Activated CD4-positive, alpha-beta memory T cell treated with anti-CD3 and anti-CD28 coated beads for 36 hours (primary cell): ENCODE measurements around the gene PRODH2. TPM values are rescaled to one million over a fixed set of nuclear protein-coding genes. Genes with fewer than 3 reads are reported as not detected.

Source experiments
- CTCF ChIA-PET: fragments of 350-600 bp; sonication (Branson Sonifier 250); formaldehyde crosslinking; loops from one replicate; lab custom pipeline; 2021; ENCODE audit warnings: antibody characterized with exemption, inconsistent platforms; lab: Charles Lee
- POLR2A ChIA-PET: fragments of 350-600 bp; sonication (Branson Sonifier 250); formaldehyde crosslinking; loops from one replicate; lab custom pipeline; 2021; ENCODE audit warnings: antibody characterized with exemption; lab: Charles Lee
- DNase-seq: peaks from one replicate; pipeline ENCODE4 v3.0.0-alpha.2; 2020
- H3K27ac Mint-ChIP-seq: one replicate; pipeline ENCODE4 v1.8.0; 2021; ENCODE audit warnings: mixed read lengths
- H3K27me3 Mint-ChIP-seq: one replicate; pipeline ENCODE4 v1.8.0; 2021; ENCODE audit warnings: mixed read lengths
- H3K36me3 Mint-ChIP-seq: one replicate; pipeline ENCODE4 v1.8.0; 2021; ENCODE audit warnings: mixed read lengths
- H3K4me1 Mint-ChIP-seq: one replicate; pipeline ENCODE4 v1.8.0; 2021; ENCODE audit warnings: low read depth, mixed read lengths
- H3K4me3 Mint-ChIP-seq: one replicate; pipeline ENCODE4 v1.8.0; 2021; ENCODE audit warnings: mild to moderate bottlenecking, mixed read lengths
- H3K9me3 Mint-ChIP-seq: one replicate; pipeline ENCODE4 v1.8.0; 2021; ENCODE audit warnings: mixed read lengths
- intact Hi-C: fragments of 100-400 bp; cut with micrococcal nuclease; formaldehyde crosslinking; loops from one replicate; pipeline ENCODE4 v1.15.1; 2023
- total RNA-seq, 2 experiments: library from RNA; stranded (reverse); gene quantifications; one replicate each; pipeline ENCODE4 v1.2.3, GENCODE V29; 2021

The PRODH2 gene
- total RNA-seq, 2 experiments from 2014 or later: not detected

DNA sequence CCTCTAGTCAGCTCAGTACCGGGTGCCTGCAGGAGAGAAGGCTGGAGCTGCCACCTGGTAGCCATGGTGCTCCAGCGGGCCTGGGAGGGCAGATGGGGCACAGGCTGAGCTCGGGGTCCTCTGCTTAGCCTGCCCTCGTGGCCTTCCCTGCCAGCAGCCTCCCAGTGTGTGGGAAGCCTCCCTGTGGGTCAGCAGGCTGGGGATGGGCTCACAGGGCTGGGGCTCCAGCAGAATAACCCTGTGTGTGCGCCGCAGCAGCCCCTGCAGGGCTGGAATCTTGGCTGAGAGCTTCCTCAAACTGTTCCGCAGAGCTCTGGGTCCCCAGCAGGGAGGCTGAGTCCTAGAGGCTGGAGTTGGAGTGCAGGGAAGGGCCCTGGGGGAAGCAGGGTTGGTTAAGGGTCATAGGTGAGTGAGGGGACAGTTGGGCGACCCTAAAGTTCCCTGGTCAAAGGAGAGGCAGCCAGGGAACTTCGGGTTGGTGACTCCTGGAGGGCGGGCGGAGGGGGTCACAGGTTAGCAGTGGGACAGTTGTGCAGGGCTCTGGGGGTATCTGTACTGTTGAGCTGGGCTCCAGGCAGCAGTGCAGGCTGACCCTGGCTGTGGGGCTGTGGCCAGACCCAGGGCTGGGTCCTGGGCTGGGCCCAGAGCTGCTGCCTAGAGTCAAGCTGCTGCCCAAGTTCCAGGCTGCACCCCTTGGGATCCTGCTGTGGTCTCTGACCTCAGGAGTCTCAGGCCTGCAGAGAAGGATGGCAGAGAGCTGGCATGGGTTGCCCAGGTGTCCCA, 23.3 kb downstream of the PRODH2 start:
- no peak overlapping the region for H3K4me3 Mint-ChIP-seq
- ChIA-PET CTCF (interaction anchor here (0.6 kb wide), 1 partner anchor 23 kb away, joined by 3 read pairs; the partner anchor contains the start of gene PRODH2), POLR2A (no interaction called here)
- no peaks in the 10 kb centered on the region for H3K36me3 Mint-ChIP-seq
- H3K4me1 Mint-ChIP-seq: no peaks in the 10 kb centered on the region
- H3K27me3 Mint-ChIP-seq: no peaks in the 10 kb centered on the region
- DNase-seq: no peak
- no peak overlapping the region for H3K27ac Mint-ChIP-seq
- intact Hi-C loops: no loop called here
- no peaks in the 10 kb centered on the region for H3K9me3 Mint-ChIP-seq

DNA sequence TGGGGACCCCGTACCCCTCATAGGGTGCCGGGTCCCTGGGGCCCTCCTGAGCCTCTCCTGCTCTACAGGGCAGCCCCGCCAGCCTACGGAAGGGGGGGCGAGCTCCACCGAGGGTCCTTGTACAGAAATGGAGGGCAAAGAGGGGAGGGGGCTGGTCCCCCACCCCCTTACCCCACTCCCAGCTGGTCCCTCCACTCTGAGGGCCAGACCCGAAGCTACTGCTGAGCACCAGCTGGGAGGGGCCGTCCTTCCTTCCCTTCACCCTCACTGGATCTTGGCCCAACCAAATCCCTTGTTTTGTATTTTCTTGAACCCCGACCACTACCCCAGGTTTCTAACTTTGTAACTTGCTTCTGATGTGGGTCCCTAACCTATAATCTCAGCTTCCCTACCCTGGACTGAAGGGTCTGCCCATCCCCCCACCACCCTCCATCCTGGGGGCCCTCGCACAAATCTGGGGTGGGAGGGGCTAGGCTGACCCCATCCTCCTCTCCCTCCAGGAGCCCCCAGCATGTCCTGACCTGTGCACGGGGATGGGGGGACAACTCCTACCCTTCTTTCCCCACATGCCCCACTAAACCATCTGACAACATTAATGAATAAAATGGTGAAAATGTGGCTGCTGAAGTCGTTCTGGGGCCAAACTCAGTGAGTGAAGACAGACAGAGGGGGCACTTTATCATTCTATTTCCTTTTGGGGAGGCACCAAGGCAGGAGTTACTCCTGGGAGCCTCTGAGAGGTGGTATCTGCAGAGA, 24.3 kb downstream of the PRODH2 start:
- Mint-ChIP-seq H3K4me1 (no peaks in the 10 kb centered on the region), H3K27ac (no peak overlapping the region), H3K36me3 (no peaks in the 10 kb centered on the region), H3K9me3 (no peaks in the 10 kb centered on the region), H3K4me3 (no peak overlapping the region), H3K27me3 (no peaks in the 10 kb centered on the region)
- ChIA-PET CTCF (no interaction called here), POLR2A (no interaction called here)
- intact Hi-C loops: no loop called here
- DNase-seq: no peak

DNA sequence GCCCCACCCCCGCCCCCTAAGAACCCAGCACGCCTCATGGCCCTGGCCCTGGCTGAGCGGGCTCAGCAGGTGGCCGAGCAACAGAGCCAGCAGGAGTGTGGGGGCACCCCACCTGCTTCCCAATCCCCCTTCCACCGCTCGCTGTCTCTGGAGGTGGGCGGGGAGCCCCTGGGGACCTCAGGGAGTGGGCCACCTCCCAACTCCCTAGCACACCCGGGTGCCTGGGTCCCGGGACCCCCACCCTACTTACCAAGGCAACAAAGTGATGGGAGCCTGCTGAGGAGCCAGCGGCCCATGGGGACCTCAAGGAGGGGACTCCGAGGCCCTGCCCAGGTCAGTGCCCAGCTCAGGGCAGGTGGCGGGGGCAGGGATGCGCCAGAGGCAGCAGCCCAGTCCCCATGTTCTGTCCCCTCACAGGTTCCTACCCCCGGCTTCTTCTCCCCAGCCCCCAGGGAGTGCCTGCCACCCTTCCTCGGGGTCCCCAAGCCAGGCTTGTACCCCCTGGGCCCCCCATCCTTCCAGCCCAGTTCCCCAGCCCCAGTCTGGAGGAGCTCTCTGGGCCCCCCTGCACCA, 25.3 kb downstream of the PRODH2 start:
- ChIA-PET CTCF (no interaction called here), POLR2A (no interaction called here)
- Mint-ChIP-seq H3K27me3 (no peaks in the 10 kb centered on the region), H3K4me3 (no peak overlapping the region), H3K36me3 (peaks cover 1% of the 10 kb centered on the region), H3K4me1 (no peaks in the 10 kb centered on the region), H3K27ac (no peak overlapping the region), H3K9me3 (no peaks in the 10 kb centered on the region)
- no peak for DNase-seq
- intact Hi-C loops: no loop called here

DNA sequence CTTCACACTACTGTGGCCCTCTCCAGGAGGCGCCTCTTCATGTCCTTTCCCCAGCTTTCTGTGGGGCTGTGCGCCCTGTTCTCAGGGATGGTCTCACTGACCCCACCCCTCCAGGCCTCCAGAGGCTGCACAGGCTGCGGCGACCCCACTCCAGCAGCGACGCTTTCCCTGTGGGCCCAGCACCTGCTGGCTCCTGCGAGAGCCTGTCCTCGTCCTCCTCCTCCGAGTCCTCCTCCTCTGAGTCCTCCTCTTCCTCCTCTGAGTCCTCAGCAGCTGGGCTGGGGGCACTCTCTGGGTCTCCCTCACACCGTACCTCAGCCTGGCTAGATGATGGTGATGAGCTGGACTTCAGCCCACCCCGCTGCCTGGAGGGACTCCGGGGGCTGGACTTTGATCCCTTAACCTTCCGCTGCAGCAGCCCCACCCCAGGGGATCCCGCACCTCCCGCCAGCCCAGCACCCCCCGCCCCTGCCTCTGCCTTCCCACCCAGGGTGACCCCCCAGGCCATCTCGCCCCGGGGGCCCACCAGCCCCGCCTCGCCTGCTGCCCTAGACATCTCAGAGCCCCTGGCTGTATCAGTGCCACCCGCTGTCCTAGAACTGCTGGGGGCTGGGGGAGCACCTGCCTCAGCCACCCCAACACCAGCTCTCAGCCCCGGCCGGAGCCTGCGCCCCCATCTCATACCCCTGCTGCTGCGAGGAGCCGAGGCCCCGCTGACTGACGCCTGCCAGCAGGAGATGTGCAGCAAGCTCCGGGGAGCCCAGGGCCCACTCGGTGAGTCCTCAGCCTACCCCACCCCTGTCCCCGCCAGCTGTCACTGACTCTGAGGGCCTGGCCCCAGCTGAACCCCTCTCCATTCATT, 26.1 kb downstream of the PRODH2 start:
- H3K27me3 Mint-ChIP-seq: no peaks in the 10 kb centered on the region
- H3K9me3 Mint-ChIP-seq: no peaks in the 10 kb centered on the region
- no peak overlapping the region for H3K27ac Mint-ChIP-seq
- no peaks in the 10 kb centered on the region for H3K4me1 Mint-ChIP-seq
- H3K4me3 Mint-ChIP-seq: no peak overlapping the region
- intact Hi-C loops: no loop called here
- no peak for DNase-seq
- ChIA-PET POLR2A (interaction anchor here (1.0 kb wide), 1 partner anchor 49 kb away, joined by 3 read pairs; no protein-coding TSS in a partner anchor), CTCF (no interaction called here)
- H3K36me3 Mint-ChIP-seq: peaks cover 3% of the 10 kb centered on the region

DNA sequence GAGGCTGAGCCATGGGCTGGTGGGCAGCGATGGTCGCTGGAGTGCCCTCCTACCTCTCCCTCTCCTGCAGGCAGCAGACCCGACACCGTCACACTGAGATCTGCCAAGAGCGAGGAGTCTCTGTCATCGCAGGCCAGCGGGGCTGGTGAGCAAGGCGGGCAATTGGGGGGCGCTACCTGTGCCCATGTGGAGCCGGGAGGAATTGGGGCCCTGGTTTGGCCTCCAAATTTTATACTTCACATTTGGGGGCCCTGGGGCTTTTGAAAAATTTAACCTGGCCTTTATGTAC, 27.4 kb downstream of the PRODH2 start:
- CTCF ChIA-PET: no interaction called here
- intact Hi-C loops: no loop called here
- H3K9me3 Mint-ChIP-seq: no peaks in the 10 kb centered on the region
- H3K27ac Mint-ChIP-seq: no peak overlapping the region
- POLR2A ChIA-PET: no interaction called here
- H3K4me1 Mint-ChIP-seq: no peaks in the 10 kb centered on the region
- no peaks in the 10 kb centered on the region for H3K27me3 Mint-ChIP-seq
- DNase-seq: no peak
- peaks cover 3% of the 10 kb centered on the region for H3K36me3 Mint-ChIP-seq
- H3K4me3 Mint-ChIP-seq: no peak overlapping the region

DNA sequence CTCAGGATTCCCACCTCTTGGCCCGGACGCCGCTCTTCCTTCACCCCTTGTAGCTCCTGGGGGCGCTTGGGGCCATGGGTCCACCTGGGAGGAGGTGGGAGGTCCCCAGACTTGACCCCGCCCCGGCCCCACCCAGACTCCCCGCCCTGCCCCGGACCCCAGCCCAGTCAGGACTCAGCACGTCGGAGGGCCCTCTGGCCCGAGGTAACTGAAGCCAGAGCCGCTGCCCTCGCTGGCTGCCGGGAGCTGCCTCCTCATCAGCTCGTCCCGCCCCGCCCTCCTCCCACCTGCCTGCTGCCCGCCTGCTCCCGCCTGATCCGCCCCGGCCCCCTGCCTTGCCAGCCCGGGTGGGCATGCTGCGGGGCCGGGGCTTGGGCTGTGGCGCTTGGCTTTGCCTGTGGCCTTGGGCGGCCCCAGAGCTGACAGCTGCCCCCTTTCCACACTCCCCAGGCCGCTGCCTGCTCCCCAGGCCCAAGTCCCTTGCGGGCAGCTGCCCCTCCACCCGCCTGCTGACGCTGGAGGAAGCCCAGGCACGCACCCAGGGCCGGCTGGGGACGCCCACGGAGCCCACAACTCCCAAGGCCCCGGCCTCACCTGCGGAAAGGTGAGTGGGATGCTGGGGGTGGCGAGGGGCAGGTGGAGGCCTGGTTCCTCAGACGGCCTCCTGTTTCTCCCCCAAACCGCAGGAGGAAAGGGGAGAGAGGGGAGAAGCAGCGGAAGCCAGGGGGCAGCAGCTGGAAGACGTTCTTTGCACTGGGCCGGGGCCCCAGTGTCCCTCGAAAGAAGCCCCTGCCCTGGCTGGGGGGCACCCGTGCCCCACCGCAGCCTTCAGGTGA, 27.9 kb downstream of the PRODH2 start:
- POLR2A ChIA-PET: interaction anchor here (0.6 kb wide), 1 partner anchor 330 kb away, joined by 3 read pairs; no protein-coding TSS in a partner anchor
- H3K27ac Mint-ChIP-seq: no peak overlapping the region
- no peaks in the 10 kb centered on the region for H3K27me3 Mint-ChIP-seq
- no peaks in the 10 kb centered on the region for H3K9me3 Mint-ChIP-seq
- H3K4me3 Mint-ChIP-seq: no peak overlapping the region
- peaks cover 3% of the 10 kb centered on the region for H3K36me3 Mint-ChIP-seq
- CTCF ChIA-PET: no interaction called here
- no peaks in the 10 kb centered on the region for H3K4me1 Mint-ChIP-seq
- no peak for DNase-seq
- intact Hi-C loops: no loop called here

DNA sequence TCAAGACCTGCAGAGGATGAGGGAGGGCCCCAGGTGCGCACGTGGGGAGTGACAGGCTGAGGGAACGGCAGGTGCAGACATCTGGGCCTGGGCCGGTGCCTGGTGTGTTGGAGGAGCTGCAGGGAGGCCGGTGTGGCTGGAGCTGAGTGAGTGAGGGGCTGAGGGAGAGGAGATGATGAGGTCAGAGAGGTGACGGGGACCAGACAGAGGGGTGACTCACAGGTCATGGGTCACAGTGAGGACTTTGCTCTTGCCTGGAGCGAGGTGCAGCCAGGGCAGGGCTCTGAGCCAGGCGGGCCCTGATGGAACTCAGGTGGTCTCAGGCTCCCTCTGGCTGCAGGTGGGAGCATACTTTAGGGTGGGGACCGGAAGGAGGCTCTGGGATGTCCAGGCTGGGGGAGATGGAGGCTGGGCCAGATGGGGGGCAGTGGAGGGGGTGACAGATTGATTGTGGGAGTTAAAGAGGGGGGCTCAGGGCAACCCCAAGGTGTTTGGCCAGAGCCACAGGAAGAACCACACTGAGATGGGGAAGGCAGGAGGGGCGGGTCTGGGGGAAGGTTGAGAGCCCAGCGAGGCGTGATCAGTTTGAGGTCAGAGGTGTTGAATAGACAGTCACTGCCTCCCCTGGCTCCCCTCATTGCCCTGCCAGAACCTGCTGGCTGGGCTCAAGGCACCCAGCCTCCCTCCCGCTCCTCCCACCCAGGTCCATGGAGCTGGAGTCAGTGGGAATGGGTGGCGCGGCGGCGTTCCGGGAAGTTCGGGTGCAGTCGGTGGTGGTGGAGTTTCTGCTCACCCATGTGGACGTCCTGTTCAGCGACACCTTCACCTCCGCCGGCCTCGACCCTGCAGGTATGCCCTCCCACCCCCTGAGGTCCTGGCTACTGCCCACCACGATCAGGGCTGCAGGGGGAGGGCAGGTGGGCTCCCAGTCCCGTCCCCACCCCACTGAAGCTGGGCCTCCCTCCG, 28.9 kb downstream of the PRODH2 start:
- intact Hi-C loops: no loop called here
- ChIA-PET POLR2A (no interaction called here), CTCF (no interaction called here)
- H3K4me3 Mint-ChIP-seq: no peak overlapping the region
- no peak for DNase-seq
- no peak overlapping the region for H3K27ac Mint-ChIP-seq
- H3K36me3 Mint-ChIP-seq: peaks cover 3% of the 10 kb centered on the region
- no peaks in the 10 kb centered on the region for H3K4me1 Mint-ChIP-seq
- H3K27me3 Mint-ChIP-seq: no peaks in the 10 kb centered on the region
- H3K9me3 Mint-ChIP-seq: no peaks in the 10 kb centered on the region

DNA sequence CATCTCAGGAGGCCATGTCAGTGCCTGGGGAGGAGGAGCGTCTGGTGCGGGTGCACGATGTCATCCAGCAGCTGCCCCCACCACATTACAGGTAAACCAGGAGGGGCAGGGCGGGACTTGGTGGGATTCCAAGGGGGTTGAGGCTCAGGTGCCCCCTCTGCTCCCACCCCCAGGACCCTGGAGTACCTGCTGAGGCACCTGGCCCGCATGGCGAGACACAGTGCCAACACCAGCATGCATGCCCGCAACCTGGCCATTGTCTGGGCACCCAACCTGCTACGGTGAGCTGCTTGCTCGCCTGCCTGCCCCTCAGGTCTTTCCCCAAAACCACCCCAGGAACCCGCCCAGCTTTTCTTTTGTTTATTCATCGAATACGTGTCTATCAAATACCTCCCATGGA, 30.1 kb downstream of the PRODH2 start:
- Mint-ChIP-seq H3K9me3 (no peaks in the 10 kb centered on the region), H3K4me1 (no peaks in the 10 kb centered on the region), H3K27me3 (no peaks in the 10 kb centered on the region), H3K36me3 (peaks cover 3% of the 10 kb centered on the region), H3K27ac (no peak overlapping the region), H3K4me3 (no peak overlapping the region)
- DNase-seq: no peak
- intact Hi-C loops: no loop called here
- CTCF ChIA-PET: no interaction called here
- POLR2A ChIA-PET: no interaction called here

DNA sequence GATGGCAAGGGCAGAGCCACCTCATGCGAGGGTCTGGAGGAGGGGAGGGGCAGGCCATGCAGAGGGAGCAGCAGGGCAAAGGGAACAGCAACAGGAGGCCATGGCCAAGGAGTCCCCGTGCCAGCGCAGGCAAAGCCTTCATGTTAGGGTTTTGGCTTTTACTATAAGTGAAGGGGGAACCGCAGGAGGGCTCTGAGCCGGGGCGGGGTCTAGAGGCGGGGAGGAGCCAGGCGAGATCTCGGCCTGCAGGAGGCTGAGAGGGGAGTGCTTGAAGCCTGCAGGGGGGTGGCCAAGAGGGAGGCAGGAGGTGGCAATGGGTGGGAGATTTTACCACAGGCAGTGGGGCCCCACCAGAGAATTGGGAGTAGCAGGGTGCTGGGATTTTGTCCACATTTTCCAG, 31.0 kb downstream of the PRODH2 start:
- Mint-ChIP-seq H3K9me3 (no peaks in the 10 kb centered on the region), H3K27ac (no peak overlapping the region), H3K4me3 (no peak overlapping the region), H3K36me3 (peaks cover 3% of the 10 kb centered on the region), H3K27me3 (no peaks in the 10 kb centered on the region), H3K4me1 (peaks cover 4% of the 10 kb centered on the region)
- DNase-seq: no peak
- POLR2A ChIA-PET: no interaction called here
- intact Hi-C loops: no loop called here
- CTCF ChIA-PET: no interaction called here

DNA sequence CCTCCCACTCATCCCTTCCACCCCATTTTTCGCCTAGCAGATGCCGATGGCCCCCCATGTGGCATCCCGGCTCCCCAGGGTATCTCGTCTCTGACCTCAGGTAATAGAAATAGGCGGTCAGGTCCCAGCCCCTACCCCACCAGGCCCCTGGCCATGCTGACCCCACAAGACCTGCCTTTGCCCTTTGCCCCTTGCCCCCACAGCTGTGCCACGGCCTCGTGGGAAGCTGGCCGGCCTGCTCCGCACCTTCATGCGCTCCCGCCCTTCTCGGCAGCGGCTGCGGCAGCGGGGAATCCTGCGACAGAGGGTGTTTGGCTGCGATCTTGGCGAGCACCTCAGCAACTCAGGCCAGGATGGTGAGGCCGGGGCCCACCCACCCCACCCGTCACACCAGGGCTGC, 31.9 kb downstream of the PRODH2 start:
- peaks cover 9% of the 10 kb centered on the region for H3K4me1 Mint-ChIP-seq
- no peak for DNase-seq
- no peaks in the 10 kb centered on the region for H3K9me3 Mint-ChIP-seq
- intact Hi-C loops: no loop called here
- no peak overlapping the region for H3K4me3 Mint-ChIP-seq
- POLR2A ChIA-PET: no interaction called here
- H3K27me3 Mint-ChIP-seq: no peaks in the 10 kb centered on the region
- no peak overlapping the region for H3K27ac Mint-ChIP-seq
- CTCF ChIA-PET: no interaction called here
- peaks cover 3% of the 10 kb centered on the region for H3K36me3 Mint-ChIP-seq

DNA sequence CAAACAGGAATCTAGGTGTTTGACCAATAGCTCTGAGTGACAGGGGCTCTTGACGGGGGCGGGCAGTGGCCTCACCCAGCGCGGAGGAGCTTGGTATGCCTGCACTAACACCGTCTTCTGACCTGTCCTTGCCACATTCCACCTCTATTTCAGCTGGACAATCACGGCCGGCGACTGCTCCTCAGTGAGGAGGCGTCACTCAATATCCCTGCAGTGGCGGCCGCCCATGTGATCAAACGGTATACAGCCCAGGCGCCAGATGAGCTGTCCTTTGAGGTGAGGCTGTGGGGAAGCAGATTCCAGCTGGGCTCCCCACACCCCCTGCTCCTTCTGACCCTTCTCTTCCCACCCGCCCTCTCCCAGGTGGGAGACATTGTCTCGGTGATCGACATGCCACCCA, 32.6 kb downstream of the PRODH2 start:
- H3K27me3 Mint-ChIP-seq: no peaks in the 10 kb centered on the region
- no peaks in the 10 kb centered on the region for H3K9me3 Mint-ChIP-seq
- intact Hi-C loops: no loop called here
- no peak overlapping the region for H3K4me3 Mint-ChIP-seq
- DNase-seq: no peak
- peaks cover 9% of the 10 kb centered on the region for H3K4me1 Mint-ChIP-seq
- no peak overlapping the region for H3K27ac Mint-ChIP-seq
- CTCF ChIA-PET: no interaction called here
- H3K36me3 Mint-ChIP-seq: peaks cover 3% of the 10 kb centered on the region
- POLR2A ChIA-PET: no interaction called here
